ENCODE measurements around the gene FIBCD1. TPM values are rescaled to one million over a fixed set of nuclear protein-coding genes. Genes with fewer than 3 reads are reported as not detected.

Gene FIBCD1
- total RNA-seq, 2 experiments from 2014 or later, result not detected

Other genes with a start within 250 kb of the FIBCD1 start
- 10 to 100 TPM; 59.6 to 61.6 TPM for gene EXOSC2, start 245.5 kb downstream of the FIBCD1 start, total RNA-seq
- gene ABL1, start 104.0 kb downstream of the FIBCD1 start, total RNA-seq, result 10 to 100 TPM; 31.7 to 34.1 TPM
- gene QRFP, start 42.4 kb downstream of the FIBCD1 start, total RNA-seq, result not detected
- gene LAMC3, start 69.9 kb upstream of the FIBCD1 start, total RNA-seq, result not detected
- under 1 TPM; 0.29 to 0.31 TPM for gene AIF1L, start 157.3 kb upstream of the FIBCD1 start, total RNA-seq
- 10 to 100 TPM; 61.3 to 63.5 TPM for gene NUP214, start 186.3 kb upstream of the FIBCD1 start, total RNA-seq